T-helper 2 cell (primary cell): ENCODE measurements around the gene SH3GLB2.

Source experiments
- DNase-seq, 5 experiments: peaks; one replicate each; pipeline versions ENCODE4 v3.0.0 to v3.0.0-alpha.2; 2012 to 2022
- total RNA-seq, 2 donors: gene quantifications; one replicate each; lab custom pipeline; 2026; lab: John Stamatoyannopoulos, UW

The SH3GLB2 gene
- total RNA-seq = 85.4 to 90.6 reads per million in 2 donors

GRCh38 chr9:129028192-129028966, at the start of gene SH3GLB2:
SH3GLB2 (minus strand) TSS chr9:129028331; CDS start chr9:129028154, 177 bp downstream.
- peak; percentile 75 to 94 (median 88) for DNase-seq

GRCh38 chr9:129077236-129077635, 49.1 kb upstream of the SH3GLB2 start:
- DNase-seq = no peak

- no peak for DNase-seq
These were observed 48.5 kb upstream of the SH3GLB2 start for GRCh38 chr9:129076640-129077037.

- DNase-seq = no peak
These were observed 48.0 kb upstream of the SH3GLB2 start for GRCh38 chr9:129075996-129076639.

- DNase-seq = no peak
These were observed 46.0 kb upstream of the SH3GLB2 start for GRCh38 chr9:129074106-129074505.

- DNase-seq = peak in 2 of 5 experiments; percentile 72 to 75
These were observed 45.3 kb upstream of the SH3GLB2 start for GRCh38 chr9:129073404-129073803.

GRCh38 chr9:129072171-129072570, 44.0 kb upstream of the SH3GLB2 start:
- DNase-seq = no peak

- peak in 2 of 5 experiments; percentile 43 to 70 for DNase-seq
These were observed 43.5 kb upstream of the SH3GLB2 start for GRCh38 chr9:129071526-129072126.

- no peak for DNase-seq
These were observed 42.8 kb upstream of the SH3GLB2 start for GRCh38 chr9:129070696-129071525.

- DNase-seq = no peak
These were observed 41.9 kb upstream of the SH3GLB2 start for GRCh38 chr9:129069862-129070641.

- peak in 3 of 5 experiments; percentile 20 to 80 (median 67) for DNase-seq
These were observed 41.1 kb upstream of the SH3GLB2 start for GRCh38 chr9:129068990-129069861.

- no peak for DNase-seq
These were observed 40.0 kb upstream of the SH3GLB2 start for GRCh38 chr9:129068110-129068509.

GRCh38 chr9:129064499-129064908, 36.4 kb upstream of the SH3GLB2 start:
- DNase-seq = no peak

- no peak for DNase-seq
These were observed 34.9 kb upstream of the SH3GLB2 start for GRCh38 chr9:129063061-129063460.

GRCh38 chr9:129060991-129061390, 32.9 kb upstream of the SH3GLB2 start:
- DNase-seq = no peak

- no peak for DNase-seq
These were observed 32.0 kb upstream of the SH3GLB2 start for GRCh38 chr9:129059796-129060785.

GRCh38 chr9:129058965-129059795, 31.0 kb upstream of the SH3GLB2 start:
- no peak for DNase-seq

GRCh38 chr9:129054163-129054851, 26.2 kb upstream of the SH3GLB2 start:
- DNase-seq = no peak
